Measurements from ENCODE around the gene CXCL1. TPM values are rescaled to one million over a fixed set of nuclear protein-coding genes. Genes with fewer than 3 reads are reported as not detected.

CXCL1 gene
- total RNA-seq: 7.0 TPM
- long read RNA-seq, partial matches to known transcripts: 0 of 3 reads
- long read RNA-seq, other reads (novel, unspliced or antisense): 0 of 3 reads

GRCh38 chr4:73869130-73870055 lies at the start of gene CXCL1:
CXCL1 (plus strand) TSS chr4:73869393; CDS start chr4:73869471, 78 bp downstream.
- DNase-seq (peak; percentile 72), ATAC-seq (peak; percentile 76 to 80)
- Histone ChIP-seq H3K36me3 (no peaks in the 10 kb centered on the region), H3K27me3 (ENCODE audit: low read depth) (no peaks in the 10 kb centered on the region), H3K27ac (peak within 1 kb of the TSS; percentile 76), H3K9me3 (no peaks in the 10 kb centered on the region), H3K4me1 (peaks cover 22% of the 10 kb centered on the region), H3K4me3 (peak within 1 kb of the TSS; percentile 67)
- intact Hi-C loops (cut with DNase I): no loop called here
- TF ChIP-seq, protein P1, sequence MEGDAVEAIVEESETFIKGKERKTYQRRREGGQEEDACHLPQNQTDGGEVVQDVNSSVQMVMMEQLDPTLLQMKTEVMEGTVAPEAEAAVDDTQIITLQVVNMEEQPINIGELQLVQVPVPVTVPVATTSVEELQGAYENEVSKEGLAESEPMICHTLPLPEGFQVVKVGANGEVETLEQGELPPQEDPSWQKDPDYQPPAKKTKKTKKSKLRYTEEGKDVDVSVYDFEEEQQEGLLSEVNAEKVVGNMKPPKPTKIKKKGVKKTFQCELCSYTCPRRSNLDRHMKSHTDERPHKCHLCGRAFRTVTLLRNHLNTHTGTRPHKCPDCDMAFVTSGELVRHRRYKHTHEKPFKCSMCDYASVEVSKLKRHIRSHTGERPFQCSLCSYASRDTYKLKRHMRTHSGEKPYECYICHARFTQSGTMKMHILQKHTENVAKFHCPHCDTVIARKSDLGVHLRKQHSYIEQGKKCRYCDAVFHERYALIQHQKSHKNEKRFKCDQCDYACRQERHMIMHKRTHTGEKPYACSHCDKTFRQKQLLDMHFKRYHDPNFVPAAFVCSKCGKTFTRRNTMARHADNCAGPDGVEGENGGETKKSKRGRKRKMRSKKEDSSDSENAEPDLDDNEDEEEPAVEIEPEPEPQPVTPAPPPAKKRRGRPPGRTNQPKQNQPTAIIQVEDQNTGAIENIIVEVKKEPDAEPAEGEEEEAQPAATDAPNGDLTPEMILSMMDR (IDR thresholded peaks at IDR 0.05): no peak

- intact Hi-C loops (cut with DNase I): no loop called here
- TF ChIP-seq, protein P1 (IDR thresholded peaks at IDR 0.05): no peak
- H3K4me1 ChIP-seq: no peaks in the 10 kb centered on the region
- no peak for ATAC-seq
- H3K36me3 ChIP-seq: no peaks in the 10 kb centered on the region
- no peaks in the 10 kb centered on the region for H3K27me3 ChIP-seq (ENCODE audit: low read depth)
- H3K27ac ChIP-seq: no peak overlapping the region
- H3K9me3 ChIP-seq: no peaks in the 10 kb centered on the region
- no peak for DNase-seq
- no peak overlapping the region for H3K4me3 ChIP-seq
These were observed 47.9 kb upstream of the CXCL1 start for GRCh38 chr4:73821325-73821724.

DNA sequence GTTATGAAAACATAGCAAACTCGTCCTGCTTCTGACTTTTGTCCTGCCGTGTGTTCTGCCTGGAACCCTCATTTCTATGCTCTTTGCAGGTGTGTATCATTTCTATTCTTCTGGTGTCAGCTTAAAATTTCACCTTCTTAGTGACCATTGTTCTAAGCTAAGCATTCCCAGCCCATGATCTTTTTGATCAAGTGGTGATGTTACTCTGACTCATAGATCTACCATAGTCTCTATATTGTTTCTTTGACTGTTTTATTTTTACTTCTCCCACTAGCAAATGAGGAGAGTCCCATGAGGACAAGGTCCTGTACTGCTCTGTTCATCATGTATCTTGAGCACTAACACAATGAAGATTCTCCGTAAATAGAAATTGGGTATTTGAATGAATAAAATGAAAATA lies 46.8 kb upstream of the CXCL1 start:
- H3K36me3 ChIP-seq: no peaks in the 10 kb centered on the region
- H3K4me3 ChIP-seq: no peak overlapping the region
- H3K4me1 ChIP-seq: no peaks in the 10 kb centered on the region
- TF ChIP-seq, protein P1 (IDR thresholded peaks at IDR 0.05): no peak
- intact Hi-C loops (cut with DNase I): no loop called here
- H3K27ac ChIP-seq: no peak overlapping the region
- no peak for ATAC-seq
- no peak for DNase-seq
- no peaks in the 10 kb centered on the region for H3K27me3 ChIP-seq (ENCODE audit: low read depth)
- no peaks in the 10 kb centered on the region for H3K9me3 ChIP-seq

DNA sequence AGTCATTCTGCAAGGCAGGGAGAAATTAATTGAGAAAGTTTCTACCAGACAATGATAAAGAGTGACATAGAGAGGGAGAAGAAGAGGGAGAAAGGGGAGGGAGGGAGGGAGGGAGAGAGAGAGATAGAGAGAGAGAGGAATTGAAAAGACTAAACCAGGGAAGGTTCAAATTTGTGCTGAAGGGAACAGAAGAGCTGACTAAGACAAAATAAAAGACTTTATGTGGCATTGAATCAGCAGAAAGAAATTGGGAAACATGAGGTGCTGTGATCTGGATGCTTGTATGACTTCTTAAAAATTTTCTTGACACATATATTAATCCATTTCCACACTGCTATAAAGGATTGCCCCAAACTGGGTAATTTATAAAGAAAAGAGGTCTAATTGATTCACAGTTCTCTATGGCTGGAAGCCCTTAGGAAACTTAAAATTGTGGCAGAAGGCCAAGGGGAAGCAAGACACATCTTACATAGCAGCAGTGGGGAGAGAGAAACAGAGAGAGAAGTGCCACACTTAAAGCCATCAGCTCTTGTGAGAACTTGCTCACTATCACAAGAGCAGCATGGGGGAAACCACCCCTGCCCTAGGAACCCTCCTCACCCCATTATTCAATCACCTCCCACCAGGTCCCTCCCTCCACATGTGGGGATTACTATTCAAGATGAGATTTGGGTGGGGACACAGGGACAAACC lies 46.2 kb upstream of the CXCL1 start:
- no peak overlapping the region for H3K4me3 ChIP-seq
- H3K27ac ChIP-seq: no peak overlapping the region
- TF ChIP-seq, protein P1 (IDR thresholded peaks at IDR 0.05): no peak
- H3K27me3 ChIP-seq (ENCODE audit: low read depth): no peaks in the 10 kb centered on the region
- H3K36me3 ChIP-seq: no peaks in the 10 kb centered on the region
- ATAC-seq (peak in 1 of 2 donors; percentile 29), DNase-seq (no peak)
- H3K4me1 ChIP-seq: no peaks in the 10 kb centered on the region
- H3K9me3 ChIP-seq: peaks cover 3% of the 10 kb centered on the region
- intact Hi-C loops (cut with DNase I): no loop called here

DNA sequence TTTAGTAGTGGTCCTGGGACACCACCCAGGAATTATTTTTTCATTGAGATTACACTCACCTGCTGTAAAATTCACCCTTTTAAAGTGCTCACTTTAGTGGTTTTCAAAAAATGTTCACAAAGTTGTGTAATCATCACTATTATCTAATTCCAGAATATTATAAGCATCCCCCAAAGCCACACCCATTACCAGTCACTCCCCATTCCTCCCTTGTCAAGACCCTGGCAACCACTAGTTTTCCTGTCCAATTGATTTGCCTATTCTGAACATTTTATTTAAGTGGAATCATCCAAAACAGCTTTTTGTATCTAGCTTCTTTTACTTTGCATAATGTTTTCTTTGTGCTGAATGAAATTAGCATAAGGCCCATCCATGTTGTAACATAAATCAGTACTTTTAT lies 45.4 kb upstream of the CXCL1 start:
- Histone ChIP-seq H3K27me3 (ENCODE audit: low read depth) (no peaks in the 10 kb centered on the region), H3K4me1 (no peaks in the 10 kb centered on the region), H3K9me3 (peaks cover 3% of the 10 kb centered on the region), H3K4me3 (no peak overlapping the region), H3K36me3 (no peaks in the 10 kb centered on the region), H3K27ac (no peak overlapping the region)
- TF ChIP-seq, protein P1 (IDR thresholded peaks at IDR 0.05): no peak
- intact Hi-C loops (cut with DNase I): no loop called here
- ATAC-seq (no peak), DNase-seq (no peak)
